GM19025 (cell line): ENCODE data around the gene CDKL4.
A peak's percentile ranks its signal among the peaks of the same experiment; 100 is the strongest.
"Not testable (repeated sequence)": the region's sequence is repeated elsewhere in the genome, so short reads cannot be mapped to it uniquely, and the experiment has no call there.

Experiments
- ATAC-seq: cut with Tn5 transposase; IDR thresholded peaks from one replicate; pipeline ENCODE4 v1.9.1; 2021; ENCODE audit warnings: mild to moderate bottlenecking, low read depth, moderate library complexity; ENCODE audit not compliant: unreplicated experiment

CDKL4 gene

GRCh38 chr2:39146630-39147029, 97.1 kb downstream of the CDKL4 start:
- no peak for ATAC-seq

- no peak for ATAC-seq
Observed at GRCh38 chr2:39145906-39146421, 97.8 kb downstream of the CDKL4 start.

GRCh38 chr2:39144416-39144815, 99.4 kb downstream of the CDKL4 start:
- ATAC-seq = no peak

- ATAC-seq = no peak
Observed at GRCh38 chr2:39142904-39143605, 100.7 kb downstream of the CDKL4 start.

GRCh38 chr2:39141334-39142271, 102.2 kb downstream of the CDKL4 start:
- ATAC-seq = no peak

- not testable (repeated sequence) for ATAC-seq
Observed at GRCh38 chr2:39140948-39141333, 102.8 kb downstream of the CDKL4 start.

- no peak for ATAC-seq
Observed at GRCh38 chr2:39140322-39140847, 103.4 kb downstream of the CDKL4 start.

- no peak for ATAC-seq
Observed at GRCh38 chr2:39139511-39140237, 104.1 kb downstream of the CDKL4 start.

- no peak for ATAC-seq
Observed at GRCh38 chr2:39138837-39139211, 104.9 kb downstream of the CDKL4 start.

GRCh38 chr2:39138187-39138836, 105.5 kb downstream of the CDKL4 start:
- ATAC-seq = not testable (repeated sequence)

- no peak for ATAC-seq
Observed at GRCh38 chr2:39136799-39137198, 107.0 kb downstream of the CDKL4 start.

- ATAC-seq = no peak
Observed at GRCh38 chr2:39135690-39136259, 108.0 kb downstream of the CDKL4 start.

- ATAC-seq = no peak
Observed at GRCh38 chr2:39133215-39133851, 110.4 kb downstream of the CDKL4 start.

- peak; percentile 46 for ATAC-seq
Observed at GRCh38 chr2:39128919-39129391, 114.8 kb downstream of the CDKL4 start.

GRCh38 chr2:39127973-39128372, 115.8 kb downstream of the CDKL4 start:
- ATAC-seq = peak; percentile 43
